GM12891 (cell line): ENCODE data around the gene LRP3.

Source experiments
- POLR2A ChIP-seq: IDR thresholded peaks from 2 replicates; pipeline ENCODE4 v1.6.1; 2011; ENCODE audit warnings: low read depth, low read length, control low read depth
- POLR2AphosphoS5 ChIP-seq: IDR thresholded peaks from 2 replicates; pipeline ENCODE4 v1.6.1; 2011; ENCODE audit warnings: low read depth, low read length, control low read depth
- TAF1 ChIP-seq: IDR thresholded peaks from 2 replicates; pipeline ENCODE4 v1.6.1; 2011; ENCODE audit warnings: low read depth, low read length, control low read depth

DNA sequence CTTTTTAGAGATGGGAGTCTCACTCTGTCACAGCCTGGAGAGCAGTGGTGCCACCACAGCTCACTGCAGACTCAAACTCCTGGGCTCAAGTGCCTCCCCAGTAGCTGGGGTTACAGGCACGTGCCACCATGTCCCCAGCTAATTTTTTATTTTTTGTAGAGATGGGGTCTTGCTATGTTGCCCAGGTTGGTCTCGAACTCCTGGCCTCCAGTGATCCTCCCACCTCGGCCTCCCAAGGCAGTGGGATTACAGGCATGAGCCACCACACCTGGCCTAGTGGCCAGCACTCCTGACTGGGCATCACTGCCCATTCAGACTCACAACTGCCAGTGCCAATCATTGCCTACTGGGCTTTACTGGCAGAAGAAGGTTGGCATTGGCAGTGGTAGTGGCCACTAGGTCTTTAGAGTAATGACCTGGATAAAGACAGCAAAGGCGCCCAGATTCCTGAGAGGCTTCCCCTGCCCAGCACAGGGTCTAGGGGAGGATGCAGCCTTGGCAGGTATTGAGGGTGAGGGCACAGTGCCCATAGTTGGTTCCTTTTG, 58.4 kb downstream of the LRP3 start:
- TF ChIP-seq POLR2A (no peak), POLR2AphosphoS5 (no peak), TAF1 (no peak)
